Large intestine (tissue), 12 donors: ENCODE data around the gene COL26A1. TPM values are rescaled to one million over a fixed set of nuclear protein-coding genes. Genes with fewer than 3 reads are reported as not detected.
A peak's percentile ranks its signal among the peaks of the same experiment; 100 is the strongest.

Source experiments
- DNase-seq, 2 donors: peaks; one replicate each; pipeline versions ENCODE4 v3.0.0 to v3.0.0-alpha.2; 2013
- H3K27ac ChIP-seq: one replicate; pipeline ENCODE4 v1.5.1; 2013; ENCODE audit warnings: low read length
- H3K27me3 ChIP-seq: 2 replicates; pipeline ENCODE4 v1.6.1; 2013; ENCODE audit warnings: low read length; ENCODE audit not compliant: control insufficient read depth, insufficient read depth
- H3K36me3 ChIP-seq: 2 replicates; pipeline ENCODE4 v1.6.1; 2013; ENCODE audit warnings: low read length; ENCODE audit not compliant: control insufficient read depth, insufficient read depth
- H3K4me1 ChIP-seq: one replicate; pipeline ENCODE4 v1.6.1; 2013; ENCODE audit warnings: low read length; ENCODE audit not compliant: control insufficient read depth, insufficient read depth
- H3K4me3 ChIP-seq: one replicate; pipeline ENCODE4 v1.5.1; 2013; ENCODE audit warnings: low read length
- H3K9me3 ChIP-seq: one replicate; pipeline ENCODE4 v1.6.1; 2013; ENCODE audit warnings: mild to moderate bottlenecking, low read depth, low read length, moderate library complexity; ENCODE audit not compliant: control insufficient read depth
- WGBS: methylation state at CpG from one replicate; pipeline ENCODE4 v1.1.5; 2013; ENCODE audit warnings: low lambda C conversion rate; ENCODE audit not compliant: insufficient coverage; 5-methylcytosine and 5-hydroxymethylcytosine counted together
- long read RNA-seq, 11 donors: transcript quantifications; one replicate each; lab custom pipeline, GENCODE V29; 2026
- polyA plus RNA-seq: library from polyadenylated mRNA; unstranded; fragments of 120-200 nt; gene quantifications from one replicate; pipeline ENCODE4 v1.2.1, GENCODE V29; 2013

The COL26A1 gene
- 1.0 TPM for polyA plus RNA-seq
- long read RNA-seq, donor 1: 0 reads
- long read RNA-seq, donor 2: 0 reads
- long read RNA-seq, donor 3: 0 reads
- long read RNA-seq, donor 4: 0 reads
- long read RNA-seq, donor 5, partial matches to known transcripts: 0 of 1 reads
- long read RNA-seq, donor 5, other reads (novel, unspliced or antisense): 0 of 1 reads
- long read RNA-seq, donor 6, partial matches to known transcripts: 0 of 1 reads
- long read RNA-seq, donor 6, other reads (novel, unspliced or antisense): 0 of 1 reads
- long read RNA-seq, donor 7, partial matches to known transcripts: 0 of 1 reads
- long read RNA-seq, donor 7, other reads (novel, unspliced or antisense): 0 of 1 reads
- long read RNA-seq, donor 8: 0 reads
- long read RNA-seq, donor 9: 0 reads
- long read RNA-seq, donor 10, partial matches to known transcripts: 0 of 1 reads
- long read RNA-seq, donor 10, other reads (novel, unspliced or antisense): 0 of 1 reads
- long read RNA-seq, donor 11: 0 reads

DNA sequence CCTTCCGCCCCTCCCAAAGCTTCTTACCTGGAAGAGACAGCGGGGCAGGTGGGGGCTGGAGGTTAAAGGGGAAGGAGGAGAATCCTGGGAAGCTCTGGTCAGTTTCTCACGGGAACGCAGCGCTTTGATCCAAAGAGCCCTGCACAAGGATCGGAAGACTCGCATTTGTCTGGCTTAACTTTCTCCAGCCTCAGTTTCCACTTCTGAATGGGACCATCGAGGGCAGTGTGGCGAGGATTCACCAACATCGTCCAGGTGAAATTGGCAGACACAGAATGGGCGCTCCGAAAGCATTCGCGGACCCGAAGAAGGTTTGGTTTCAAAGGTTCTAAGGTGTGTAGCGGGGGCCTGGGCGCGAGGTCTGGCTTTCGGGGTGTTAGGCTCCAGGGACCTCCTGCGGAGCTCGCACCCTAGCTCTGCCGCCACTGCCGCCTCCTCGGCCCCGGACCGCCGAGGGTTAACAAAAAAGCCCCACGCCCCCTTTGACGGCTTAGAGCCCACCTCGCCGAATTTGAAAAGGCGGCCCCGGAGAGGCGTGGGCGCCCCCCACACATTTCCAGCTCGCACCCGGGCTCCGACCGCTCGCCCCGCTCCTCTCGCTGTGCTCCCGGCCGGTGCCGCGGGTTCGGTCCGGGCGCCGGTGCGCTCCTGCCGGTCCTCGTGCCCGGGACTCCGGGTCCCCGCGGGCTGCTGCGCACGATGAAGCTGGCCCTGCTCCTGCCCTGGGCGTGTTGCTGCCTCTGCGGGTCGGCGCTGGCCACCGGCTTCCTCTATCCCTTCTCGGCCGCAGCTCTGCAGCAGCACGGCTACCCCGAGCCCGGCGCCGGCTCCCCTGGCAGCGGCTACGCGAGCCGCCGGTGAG, at the start of gene COL26A1:
Gene COL26A1 (plus strand): TSS at position 542 of the 862 bp plus-strand sequence. CDS start 158 bp downstream, at position 700.
- H3K27ac ChIP-seq: no peak within 1 kb of the TSS
- DNase-seq: peak in 1 of 2 donors; percentile 8
- peaks cover 15% of the 10 kb centered on the region for H3K27me3 ChIP-seq
- H3K9me3 ChIP-seq: no peaks in the 10 kb centered on the region
- peak within 1 kb of the TSS; percentile 48 for H3K4me3 ChIP-seq
- H3K36me3 ChIP-seq: no peaks in the 10 kb centered on the region
- H3K4me1 ChIP-seq: peaks cover 5% of the 10 kb centered on the region
- 0% methylated on average over 1 of the region's 76 CpGs for WGBS

DNA sequence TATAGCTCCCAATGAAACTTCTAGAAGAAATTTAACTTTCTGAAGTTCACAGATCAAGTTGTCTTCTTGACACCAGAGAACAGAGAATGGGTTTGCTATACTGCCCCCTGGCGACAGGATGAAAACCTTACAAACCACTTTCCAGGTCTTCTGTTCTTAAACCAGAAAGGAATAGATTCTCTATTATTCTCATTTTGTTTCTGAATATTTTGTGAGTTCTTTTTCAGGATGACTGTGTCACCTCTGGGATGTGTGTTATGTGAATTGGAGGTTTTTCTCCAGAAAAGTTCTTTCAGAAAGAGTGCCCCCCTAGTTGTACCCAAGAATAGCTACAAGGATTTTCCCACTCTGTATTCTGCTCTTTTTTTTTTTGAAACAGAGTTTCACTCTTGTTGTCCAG, 47.3 kb upstream of the COL26A1 start:
- Histone ChIP-seq H3K4me1 (no peaks in the 10 kb centered on the region), H3K9me3 (peaks cover 18% of the 10 kb centered on the region), H3K27me3 (no peaks in the 10 kb centered on the region), H3K4me3 (no peak overlapping the region), H3K36me3 (peaks cover 18% of the 10 kb centered on the region), H3K27ac (no peak overlapping the region)
- WGBS: no CpG with 5 or more reads among the region's 1 CpG
- DNase-seq: no peak

DNA sequence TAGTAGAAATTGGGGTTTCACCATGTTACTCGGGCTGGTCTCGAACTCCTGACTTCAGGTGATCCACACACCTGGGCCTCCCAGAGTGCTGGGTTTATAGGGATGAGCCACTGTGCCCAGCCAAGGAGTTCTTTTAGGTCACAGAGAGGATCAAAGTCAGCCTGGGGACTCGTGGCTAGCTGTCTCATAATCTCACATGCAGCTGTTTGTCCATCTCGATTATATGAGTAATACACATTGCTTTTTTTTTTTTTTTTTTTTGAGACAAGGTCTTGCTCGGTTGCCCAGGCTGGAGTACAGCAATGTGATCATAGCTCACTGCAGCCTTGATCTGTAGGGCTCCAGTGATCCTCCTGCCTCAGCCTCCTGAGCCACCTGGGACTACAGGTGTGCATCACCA, 43.3 kb upstream of the COL26A1 start:
- H3K4me3 ChIP-seq: no peak overlapping the region
- H3K27me3 ChIP-seq: no peaks in the 10 kb centered on the region
- H3K36me3 ChIP-seq: peaks cover 18% of the 10 kb centered on the region
- H3K4me1 ChIP-seq: peaks cover 13% of the 10 kb centered on the region
- H3K9me3 ChIP-seq: no peaks in the 10 kb centered on the region
- DNase-seq: no peak
- no CpG with 5 or more reads among the region's 5 CpGs for WGBS
- H3K27ac ChIP-seq: no peak overlapping the region

DNA sequence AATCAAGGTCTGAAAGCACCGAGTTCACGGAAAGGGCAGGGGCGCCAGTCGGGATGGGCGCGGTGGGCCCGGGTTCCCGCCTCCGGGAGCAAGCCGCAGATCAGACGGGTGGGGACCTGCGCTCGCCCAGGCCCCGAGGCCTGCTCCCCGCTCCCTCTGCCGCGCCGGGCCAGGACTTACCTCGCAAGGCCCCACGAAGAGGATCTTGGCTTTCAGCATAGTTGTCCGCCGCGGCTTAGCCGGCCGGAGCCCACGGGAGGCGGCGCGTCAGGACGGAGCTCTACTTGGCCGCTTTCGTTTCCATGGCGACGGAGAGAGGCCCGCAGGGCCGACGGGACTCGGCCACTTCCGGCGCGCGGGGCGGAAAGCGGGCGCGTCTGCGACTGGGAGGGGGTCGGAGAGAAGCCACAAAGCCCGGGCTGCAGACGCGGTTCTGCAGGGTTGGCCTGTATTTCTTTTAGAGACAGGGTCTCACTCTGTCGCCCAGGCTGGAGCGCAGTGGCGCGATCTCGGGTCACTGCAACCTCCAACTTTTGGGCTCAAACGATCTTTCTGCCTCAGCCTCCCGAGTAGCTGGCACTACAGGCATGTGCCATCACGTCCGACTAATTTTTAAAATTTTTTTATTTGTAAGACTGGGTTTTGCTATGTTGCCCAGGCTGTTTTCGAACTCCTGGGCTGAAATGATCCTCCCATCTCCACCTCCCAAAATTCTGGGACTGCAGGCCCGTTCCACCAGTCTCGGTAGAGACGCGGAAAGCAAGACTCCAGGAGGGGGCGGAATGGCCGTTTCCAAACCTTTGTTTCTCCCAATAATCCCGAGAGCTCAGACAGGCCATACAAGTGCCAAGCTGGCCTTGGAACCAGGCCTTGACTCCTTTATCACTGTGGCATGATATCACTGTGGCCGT, 40.9 kb upstream of the COL26A1 start, which contains the start of gene IFT22:
Gene IFT22 (minus strand): TSS at position 322 of the 911 bp plus-strand sequence. CDS start 103 bp downstream, at position 219.
- WGBS: 0% methylated on average over 1 of the region's 69 CpGs
- H3K36me3 ChIP-seq: peaks cover 6% of the 10 kb centered on the region
- peak within 1 kb of the TSS; percentile 70 for H3K27ac ChIP-seq

GRCh38 chr7:101328159-101328558, 34.5 kb upstream of the COL26A1 start:
- Histone ChIP-seq H3K27me3 (no peaks in the 10 kb centered on the region), H3K4me3 (no peak overlapping the region), H3K27ac (no peak overlapping the region), H3K9me3 (no peaks in the 10 kb centered on the region), H3K4me1 (peaks cover 7% of the 10 kb centered on the region), H3K36me3 (no peaks in the 10 kb centered on the region)
- WGBS: no CpG with 5 or more reads among the region's 5 CpGs
- DNase-seq: no peak

More for the DNA sequence above, 40.9 kb upstream of the COL26A1 start, which contains the start of gene IFT22:
- Histone ChIP-seq H3K27me3 (no peaks in the 10 kb centered on the region), H3K9me3 (no peaks in the 10 kb centered on the region), H3K4me3 (peak within 1 kb of the TSS; percentile 80), H3K4me1 (peaks cover 13% of the 10 kb centered on the region)
- peak; percentile 88 to 93 for DNase-seq

GRCh38 chr7:101330011-101330484, 32.6 kb upstream of the COL26A1 start:
- Histone ChIP-seq H3K4me3 (no peak overlapping the region), H3K9me3 (no peaks in the 10 kb centered on the region), H3K36me3 (no peaks in the 10 kb centered on the region), H3K4me1 (no peaks in the 10 kb centered on the region), H3K27me3 (no peaks in the 10 kb centered on the region), H3K27ac (no peak overlapping the region)
- no CpG with 5 or more reads among the region's 15 CpGs for WGBS
- DNase-seq: no peak

DNA sequence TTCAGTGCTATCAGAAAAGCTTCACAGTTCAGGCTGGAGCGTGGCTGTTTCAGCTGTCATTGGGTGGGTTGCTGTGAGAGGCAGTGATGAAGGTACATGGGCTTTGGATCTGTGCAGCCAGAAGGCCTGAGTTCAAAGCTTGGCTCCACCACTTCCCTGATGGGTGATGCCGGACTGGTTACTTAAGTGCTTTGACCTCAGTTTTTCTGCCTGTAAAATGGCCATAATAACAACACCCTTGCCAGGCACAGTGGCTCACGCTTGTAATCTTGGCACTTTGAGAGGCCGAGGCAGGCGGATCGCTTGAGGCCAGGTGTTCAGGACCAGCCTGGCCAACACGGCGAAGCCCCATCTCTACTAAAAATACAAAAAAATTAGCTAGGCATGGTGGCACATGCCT, 30.6 kb upstream of the COL26A1 start:
- Histone ChIP-seq H3K4me1 (no peaks in the 10 kb centered on the region), H3K27ac (no peak overlapping the region), H3K4me3 (no peak overlapping the region), H3K27me3 (no peaks in the 10 kb centered on the region), H3K36me3 (no peaks in the 10 kb centered on the region), H3K9me3 (no peaks in the 10 kb centered on the region)
- no peak for DNase-seq
- no CpG with 5 or more reads among the region's 8 CpGs for WGBS

GRCh38 chr7:101333912-101334311, 28.8 kb upstream of the COL26A1 start:
- no peaks in the 10 kb centered on the region for H3K9me3 ChIP-seq
- H3K4me3 ChIP-seq: no peak overlapping the region
- H3K27me3 ChIP-seq: no peaks in the 10 kb centered on the region
- WGBS: no CpG with 5 or more reads among the region's 5 CpGs
- no peaks in the 10 kb centered on the region for H3K36me3 ChIP-seq
- H3K4me1 ChIP-seq: no peaks in the 10 kb centered on the region
- H3K27ac ChIP-seq: no peak overlapping the region
- DNase-seq: no peak

GRCh38 chr7:101340379-101340778, 22.3 kb upstream of the COL26A1 start:
- no CpG with 5 or more reads among the region's 14 CpGs for WGBS
- DNase-seq: no peak
- Histone ChIP-seq H3K9me3 (no peaks in the 10 kb centered on the region), H3K27ac (no peak overlapping the region), H3K27me3 (no peaks in the 10 kb centered on the region), H3K4me3 (no peak overlapping the region), H3K4me1 (no peaks in the 10 kb centered on the region), H3K36me3 (no peaks in the 10 kb centered on the region)
